ENCODE measurements around the gene PTPRD.

Gene PTPRD

DNA sequence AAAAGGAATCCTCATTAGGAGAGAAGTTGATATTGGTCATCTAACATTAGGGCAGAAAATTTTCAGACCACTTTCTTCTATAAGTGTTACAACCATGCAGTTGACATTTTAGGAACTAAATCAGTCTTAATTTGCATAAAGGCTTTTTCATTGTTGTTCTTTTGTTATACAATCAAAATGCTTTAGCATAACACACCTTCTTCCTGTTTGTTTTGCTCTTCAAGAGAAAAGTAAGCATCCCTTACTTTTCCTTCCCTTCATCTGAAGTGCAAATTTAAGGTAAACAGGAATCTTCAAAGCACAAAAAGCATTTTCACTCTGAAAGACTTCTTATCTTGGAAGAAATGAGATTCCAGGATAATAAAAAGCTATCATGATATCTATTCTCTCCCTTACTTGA is 273.6 kb downstream of the PTPRD start (continued):
- TF ChIP-seq, protein P1, sequence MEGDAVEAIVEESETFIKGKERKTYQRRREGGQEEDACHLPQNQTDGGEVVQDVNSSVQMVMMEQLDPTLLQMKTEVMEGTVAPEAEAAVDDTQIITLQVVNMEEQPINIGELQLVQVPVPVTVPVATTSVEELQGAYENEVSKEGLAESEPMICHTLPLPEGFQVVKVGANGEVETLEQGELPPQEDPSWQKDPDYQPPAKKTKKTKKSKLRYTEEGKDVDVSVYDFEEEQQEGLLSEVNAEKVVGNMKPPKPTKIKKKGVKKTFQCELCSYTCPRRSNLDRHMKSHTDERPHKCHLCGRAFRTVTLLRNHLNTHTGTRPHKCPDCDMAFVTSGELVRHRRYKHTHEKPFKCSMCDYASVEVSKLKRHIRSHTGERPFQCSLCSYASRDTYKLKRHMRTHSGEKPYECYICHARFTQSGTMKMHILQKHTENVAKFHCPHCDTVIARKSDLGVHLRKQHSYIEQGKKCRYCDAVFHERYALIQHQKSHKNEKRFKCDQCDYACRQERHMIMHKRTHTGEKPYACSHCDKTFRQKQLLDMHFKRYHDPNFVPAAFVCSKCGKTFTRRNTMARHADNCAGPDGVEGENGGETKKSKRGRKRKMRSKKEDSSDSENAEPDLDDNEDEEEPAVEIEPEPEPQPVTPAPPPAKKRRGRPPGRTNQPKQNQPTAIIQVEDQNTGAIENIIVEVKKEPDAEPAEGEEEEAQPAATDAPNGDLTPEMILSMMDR (tag by site-specific recombination; IDR thresholded peaks at IDR 0.05), result no peak
- TF ChIP-seq ZNF416 (tag by site-specific recombination; IDR thresholded peaks at IDR 0.05) (no peak), ZNF560 (tag by site-specific recombination; IDR thresholded peaks at IDR 0.05; ENCODE audit: borderline replicate concordance) (no peak), HOXA7 (CRISPR knock-in tag; IDR thresholded peaks at IDR 0.05; ENCODE audit: borderline replicate concordance) (no peak), ZNF114 (tag by site-specific recombination; IDR thresholded peaks at IDR 0.05) (no peak), ZNF548 (tag by site-specific recombination; IDR thresholded peaks at IDR 0.05) (no peak)

DNA sequence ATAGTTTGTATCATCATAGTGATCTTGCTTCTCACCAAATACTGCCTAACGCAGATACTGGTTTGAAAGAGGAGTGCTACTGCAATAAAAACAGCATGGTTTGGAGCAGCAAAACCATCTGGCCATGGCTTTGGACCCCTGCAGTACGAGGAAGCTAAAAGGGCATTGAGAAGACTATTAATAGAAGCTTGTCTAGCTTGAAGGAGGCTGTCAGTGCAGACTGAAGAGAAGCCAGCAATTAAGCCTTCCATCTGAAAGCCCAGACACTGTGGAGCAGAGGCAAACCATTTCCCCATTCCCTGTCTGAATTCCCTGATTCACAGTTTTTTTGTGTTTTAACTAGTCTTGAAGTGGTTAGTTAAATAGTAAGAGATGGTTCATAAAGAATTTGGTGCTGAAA is 281.6 kb downstream of the PTPRD start:
- H3K4me1 ChIP-seq (ENCODE audit: control insufficient read depth, insufficient read depth, low read length), result no peaks in the 10 kb centered on the region
- ChIA-PET CTCF (interaction anchor here (0.8 kb wide), 1 partner anchor 970 kb away, joined by 4 read pairs; no protein-coding TSS in a partner anchor), POLR2A (no interaction called here)
- H3K4me3 ChIP-seq (ENCODE audit: low read depth, low read length), result no peak overlapping the region
- TF ChIP-seq HOXA7 (CRISPR knock-in tag; IDR thresholded peaks at IDR 0.05; ENCODE audit: borderline replicate concordance), result no peak
- no peak for TF ChIP-seq ZNF423 (tag by site-specific recombination; IDR thresholded peaks at IDR 0.05)
- no peak for TF ChIP-seq ZNF341 (tag by site-specific recombination; IDR thresholded peaks at IDR 0.05; ENCODE audit: low read depth)
- H3K27ac ChIP-seq (ENCODE audit: extremely low read depth, low read depth, low read length), result no peak overlapping the region
- H3K36me3 ChIP-seq (ENCODE audit: control insufficient read depth in 2 of 2, insufficient read depth in 1 of 2, low read length in 2 of 2), result no peaks in the 10 kb centered on the region
- H3K9me3 ChIP-seq (ENCODE audit: control insufficient read depth, insufficient read depth, low read depth, low read length), result no peaks in the 10 kb centered on the region

DNA sequence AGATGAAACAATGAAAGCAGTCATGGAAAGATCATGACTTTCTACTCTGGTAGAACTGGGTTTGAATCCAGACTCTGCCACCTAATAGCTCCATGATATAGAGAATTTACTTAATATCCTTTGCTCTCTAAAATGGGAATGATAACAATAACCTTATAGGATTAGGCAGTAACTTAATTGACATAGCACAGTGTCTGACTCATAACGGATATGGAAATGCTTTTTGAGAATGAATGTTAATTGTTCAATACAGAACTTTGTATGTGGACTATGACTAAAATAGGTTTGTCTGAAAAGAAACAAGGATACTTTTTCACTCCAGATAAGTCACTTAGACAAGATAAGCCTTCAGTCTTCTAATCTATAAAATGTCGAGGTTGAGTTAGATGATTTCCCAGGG is 330.7 kb downstream of the PTPRD start:
- CTCF ChIA-PET, result no interaction called here

More for the DNA sequence above, 330.7 kb downstream of the PTPRD start:
- no peaks in the 10 kb centered on the region for H3K4me1 ChIP-seq (ENCODE audit: control insufficient read depth, insufficient read depth, low read length)
- POLR2A ChIA-PET, result interaction anchor here (0.7 kb wide), 1 partner anchor 385 kb away, joined by 4 read pairs; no protein-coding TSS in a partner anchor
- H3K9me3 ChIP-seq (ENCODE audit: control insufficient read depth, insufficient read depth, low read depth, low read length), result no peaks in the 10 kb centered on the region
- H3K27ac ChIP-seq (ENCODE audit: extremely low read depth, low read depth, low read length), result no peak overlapping the region
- no peaks in the 10 kb centered on the region for H3K36me3 ChIP-seq (ENCODE audit: control insufficient read depth in 2 of 2, insufficient read depth in 1 of 2, low read length in 2 of 2)
- H3K4me3 ChIP-seq (ENCODE audit: low read depth, low read length), result no peak overlapping the region
- TF ChIP-seq ZSCAN16 (tag by site-specific recombination; IDR thresholded peaks at IDR 0.05) (no peak), HOXA7 (CRISPR knock-in tag; IDR thresholded peaks at IDR 0.05; ENCODE audit: borderline replicate concordance) (no peak), ZNF571 (tag by site-specific recombination; IDR thresholded peaks at IDR 0.05) (no peak), WT1 (tag by site-specific recombination; IDR thresholded peaks at IDR 0.05) (no peak), ZFP37 (tag by site-specific recombination; IDR thresholded peaks at IDR 0.05) (no peak), ZNF16 (tag by site-specific recombination; IDR thresholded peaks at IDR 0.05; ENCODE audit: low read depth) (no peak), ZNF558 (tag by site-specific recombination; IDR thresholded peaks at IDR 0.05) (no peak), ZNF140 (tag by site-specific recombination; IDR thresholded peaks at IDR 0.05) (no peak), ZNF48 (tag by site-specific recombination; IDR thresholded peaks at IDR 0.05) (no peak), YY2 (tag by site-specific recombination; IDR thresholded peaks at IDR 0.05) (no peak), ZNF239 (tag by site-specific recombination; IDR thresholded peaks at IDR 0.05) (no peak), FEZF1 (tag by site-specific recombination; IDR thresholded peaks at IDR 0.05) (no peak), PRDM1 (tag by site-specific recombination; IDR thresholded peaks at IDR 0.05) (no peak), ZNF777 (tag by site-specific recombination; IDR thresholded peaks at IDR 0.05; ENCODE audit: borderline replicate concordance) (no peak), ZNF600 (tag by site-specific recombination; IDR thresholded peaks at IDR 0.05) (no peak), ZNF23 (tag by site-specific recombination; IDR thresholded peaks at IDR 0.05; ENCODE audit: borderline replicate concordance) (no peak), ZNF211 (tag by site-specific recombination; IDR thresholded peaks at IDR 0.05; ENCODE audit: low read depth) (no peak)
- TF ChIP-seq, protein P2, sequence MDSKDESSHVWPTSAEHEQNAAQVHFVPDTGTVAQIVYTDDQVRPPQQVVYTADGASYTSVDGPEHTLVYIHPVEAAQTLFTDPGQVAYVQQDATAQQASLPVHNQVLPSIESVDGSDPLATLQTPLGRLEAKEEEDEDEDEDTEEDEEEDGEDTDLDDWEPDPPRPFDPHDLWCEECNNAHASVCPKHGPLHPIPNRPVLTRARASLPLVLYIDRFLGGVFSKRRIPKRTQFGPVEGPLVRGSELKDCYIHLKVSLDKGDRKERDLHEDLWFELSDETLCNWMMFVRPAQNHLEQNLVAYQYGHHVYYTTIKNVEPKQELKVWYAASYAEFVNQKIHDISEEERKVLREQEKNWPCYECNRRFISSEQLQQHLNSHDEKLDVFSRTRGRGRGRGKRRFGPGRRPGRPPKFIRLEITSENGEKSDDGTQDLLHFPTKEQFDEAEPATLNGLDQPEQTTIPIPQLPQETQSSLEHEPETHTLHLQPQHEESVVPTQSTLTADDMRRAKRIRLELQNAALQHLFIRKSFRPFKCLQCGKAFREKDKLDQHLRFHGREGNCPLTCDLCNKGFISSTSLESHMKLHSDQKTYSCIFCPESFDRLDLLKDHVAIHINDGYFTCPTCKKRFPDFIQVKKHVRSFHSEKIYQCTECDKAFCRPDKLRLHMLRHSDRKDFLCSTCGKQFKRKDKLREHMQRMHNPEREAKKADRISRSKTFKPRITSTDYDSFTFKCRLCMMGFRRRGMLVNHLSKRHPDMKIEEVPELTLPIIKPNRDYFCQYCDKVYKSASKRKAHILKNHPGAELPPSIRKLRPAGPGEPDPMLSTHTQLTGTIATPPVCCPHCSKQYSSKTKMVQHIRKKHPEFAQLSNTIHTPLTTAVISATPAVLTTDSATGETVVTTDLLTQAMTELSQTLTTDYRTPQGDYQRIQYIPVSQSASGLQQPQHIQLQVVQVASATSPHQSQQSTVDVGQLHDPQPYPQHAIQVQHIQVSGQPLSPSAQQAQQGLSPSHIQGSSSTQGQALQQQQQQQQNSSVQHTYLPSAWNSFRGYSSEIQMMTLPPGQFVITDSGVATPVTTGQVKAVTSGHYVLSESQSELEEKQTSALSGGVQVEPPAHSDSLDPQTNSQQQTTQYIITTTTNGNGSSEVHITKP (tag by site-specific recombination; IDR thresholded peaks at IDR 0.05), result no peak
- TF ChIP-seq, protein P3, sequence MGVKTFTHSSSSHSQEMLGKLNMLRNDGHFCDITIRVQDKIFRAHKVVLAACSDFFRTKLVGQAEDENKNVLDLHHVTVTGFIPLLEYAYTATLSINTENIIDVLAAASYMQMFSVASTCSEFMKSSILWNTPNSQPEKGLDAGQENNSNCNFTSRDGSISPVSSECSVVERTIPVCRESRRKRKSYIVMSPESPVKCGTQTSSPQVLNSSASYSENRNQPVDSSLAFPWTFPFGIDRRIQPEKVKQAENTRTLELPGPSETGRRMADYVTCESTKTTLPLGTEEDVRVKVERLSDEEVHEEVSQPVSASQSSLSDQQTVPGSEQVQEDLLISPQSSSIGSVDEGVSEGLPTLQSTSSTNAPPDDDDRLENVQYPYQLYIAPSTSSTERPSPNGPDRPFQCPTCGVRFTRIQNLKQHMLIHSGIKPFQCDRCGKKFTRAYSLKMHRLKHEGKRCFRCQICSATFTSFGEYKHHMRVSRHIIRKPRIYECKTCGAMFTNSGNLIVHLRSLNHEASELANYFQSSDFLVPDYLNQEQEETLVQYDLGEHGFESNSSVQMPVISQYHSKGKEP (tag by site-specific recombination; IDR thresholded peaks at IDR 0.05), result no peak
- TF ChIP-seq, protein P4, sequence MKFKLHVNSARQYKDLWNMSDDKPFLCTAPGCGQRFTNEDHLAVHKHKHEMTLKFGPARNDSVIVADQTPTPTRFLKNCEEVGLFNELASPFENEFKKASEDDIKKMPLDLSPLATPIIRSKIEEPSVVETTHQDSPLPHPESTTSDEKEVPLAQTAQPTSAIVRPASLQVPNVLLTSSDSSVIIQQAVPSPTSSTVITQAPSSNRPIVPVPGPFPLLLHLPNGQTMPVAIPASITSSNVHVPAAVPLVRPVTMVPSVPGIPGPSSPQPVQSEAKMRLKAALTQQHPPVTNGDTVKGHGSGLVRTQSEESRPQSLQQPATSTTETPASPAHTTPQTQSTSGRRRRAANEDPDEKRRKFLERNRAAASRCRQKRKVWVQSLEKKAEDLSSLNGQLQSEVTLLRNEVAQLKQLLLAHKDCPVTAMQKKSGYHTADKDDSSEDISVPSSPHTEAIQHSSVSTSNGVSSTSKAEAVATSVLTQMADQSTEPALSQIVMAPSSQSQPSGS (tag by site-specific recombination; IDR thresholded peaks at IDR 0.05; ENCODE audit: low read depth), result no peak
